Natural killer cell (primary cell): Measurements from ENCODE around the gene KCNJ16. TPM values are rescaled to one million over a fixed set of nuclear protein-coding genes. Genes with fewer than 3 reads are reported as not detected.

ENCODE experiments used
- ATAC-seq, 3 donors: fragments of 150-1000 bp in 2 of 3; fragments of 200-7000 bp in 1 of 3; cut with Tn5 transposase; 1 replicate in 1 of 3; 2 replicates in 2 of 3; pipeline ENCODE4 v1.10.0; 2021; ENCODE audit warnings: mild to moderate bottlenecking in 2 of 3, moderate library complexity in 2 of 3
- DNase-seq, 2 donors: peaks; one replicate each; pipeline versions ENCODE4 v3.0.0 to v3.0.0-alpha.2; 2013 to 2021; ENCODE audit warnings: mixed read lengths in 1 of 2
- H3K27ac ChIP-seq: one replicate; pipeline ENCODE4 v1.5.1; 2013; ENCODE audit warnings: mild to moderate bottlenecking, low read length
- H3K27me3 ChIP-seq: one replicate; pipeline ENCODE4 v1.6.1; 2013; ENCODE audit warnings: low read length; ENCODE audit not compliant: control insufficient read depth, insufficient read depth
- H3K36me3 ChIP-seq: one replicate; pipeline ENCODE4 v1.6.1; 2013; ENCODE audit warnings: low read length; ENCODE audit not compliant: control insufficient read depth, insufficient read depth
- H3K4me1 ChIP-seq: one replicate; pipeline ENCODE4 v1.6.1; 2013; ENCODE audit warnings: low read length; ENCODE audit not compliant: control insufficient read depth, insufficient read depth
- H3K4me3 ChIP-seq: one replicate; pipeline ENCODE4 v1.5.1; 2013; ENCODE audit warnings: low read length
- H3K9me3 ChIP-seq: one replicate; pipeline ENCODE4 v1.6.1; 2013; ENCODE audit warnings: low read length; ENCODE audit not compliant: control insufficient read depth, insufficient read depth
- H3K27ac Mint-ChIP-seq, 2 donors: one replicate each; pipeline ENCODE4 v1.8.0; 2022; ENCODE audit warnings: mild to moderate bottlenecking in 2 of 2, mixed read lengths in 2 of 2, moderate library complexity in 1 of 2
- H3K27me3 Mint-ChIP-seq, 2 donors: one replicate each; pipeline ENCODE4 v1.8.0; 2022; ENCODE audit warnings: low read depth in 2 of 2, mixed read lengths in 2 of 2
- H3K36me3 Mint-ChIP-seq: one replicate; pipeline ENCODE4 v1.8.0; 2022; ENCODE audit warnings: mixed read lengths
- H3K4me1 Mint-ChIP-seq, 2 donors: one replicate each; pipeline ENCODE4 v1.8.0; 2022; ENCODE audit warnings: mixed read lengths in 2 of 2
- H3K4me3 Mint-ChIP-seq: one replicate; pipeline ENCODE4 v1.8.0; 2022; ENCODE audit warnings: mild to moderate bottlenecking, moderate library complexity, mixed read lengths
- H3K9me3 Mint-ChIP-seq, 2 donors: one replicate each; pipeline ENCODE4 v1.8.0; 2022; ENCODE audit warnings: mixed read lengths in 2 of 2
- WGBS: methylation state at CpG from one replicate; pipeline ENCODE4 v1.1.7; 2013; ENCODE audit warnings: missing lambda C conversion rate; ENCODE audit not compliant: insufficient coverage; 5-methylcytosine and 5-hydroxymethylcytosine counted together
- intact Hi-C: fragments of 100-400 bp; cut with micrococcal nuclease; formaldehyde crosslinking; loops from one replicate; pipeline ENCODE4 v1.14.2; 2022
- total RNA-seq, 4 donors: library from RNA; stranded (reverse); fragments of 120-200 nt in 1 of 4; gene quantifications; one replicate each; pipeline versions ENCODE4 v1.2.3 to v1.2.4, GENCODE V29; 2013 to 2022
- TF ChIP-seq, protein P1 (sequence below): fragments of 200-600 bp; IDR thresholded peaks from one replicate; pipeline ENCODE4 v1.8.0; 2022; ENCODE audit warnings: antibody characterized with exemption

KCNJ16 gene
- total RNA-seq, 3 donors from 2014 or later (not counting 1 experiment from before 2014, with no cell fraction given), result not detected

DNA sequence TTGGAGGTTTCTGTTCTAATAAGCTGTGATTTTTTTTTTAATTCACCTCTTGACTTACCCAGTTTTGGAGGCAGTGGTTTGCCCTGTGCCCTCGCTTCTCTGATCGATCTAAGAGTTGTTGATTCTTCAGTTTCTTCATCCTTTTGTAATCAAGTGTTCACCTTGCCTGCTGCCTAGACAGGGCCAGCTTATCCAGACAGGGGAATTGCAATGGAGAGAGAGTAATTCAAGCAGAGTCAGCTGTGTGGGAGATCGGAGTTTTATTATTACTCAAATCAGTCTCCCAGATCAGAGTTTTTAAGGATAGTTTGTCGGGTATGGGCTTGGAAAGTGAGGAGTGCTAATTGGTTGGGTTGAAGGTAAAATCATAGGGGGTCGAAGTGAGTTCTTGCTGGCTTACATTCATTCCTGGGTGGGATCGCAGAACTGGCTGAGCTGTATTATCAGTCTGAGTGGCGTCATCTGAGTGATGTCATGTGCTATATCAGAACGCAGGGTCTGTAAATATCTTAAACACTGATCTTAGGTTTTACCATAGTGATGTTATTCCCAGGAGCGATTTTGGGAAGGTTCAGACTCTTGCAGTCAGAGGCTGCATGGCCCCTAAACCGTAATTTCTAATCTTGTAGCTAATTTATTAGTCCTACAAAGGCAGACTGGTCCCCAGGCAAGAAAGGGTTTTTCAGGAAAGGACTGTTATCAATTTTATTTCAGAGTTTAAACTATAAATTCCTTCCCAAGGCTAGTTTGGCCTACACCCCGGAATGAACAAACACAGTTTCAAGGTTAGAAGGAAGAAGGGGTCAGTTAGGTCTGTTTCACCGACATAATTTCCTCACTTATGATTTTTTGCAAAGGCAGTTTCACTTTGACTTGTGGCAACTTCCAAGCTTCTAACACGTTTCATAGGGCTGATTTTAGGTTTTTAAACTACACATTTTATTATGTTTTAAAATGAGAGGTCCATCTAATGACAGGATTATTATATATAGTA lies 21.5 kb upstream of the KCNJ16 start:
- no peaks in the 10 kb centered on the region for H3K9me3 ChIP-seq
- H3K9me3 Mint-ChIP-seq, result peaks cover 0 to 3% of the 10 kb centered on the region in 2 donors
- TF ChIP-seq, protein P1, sequence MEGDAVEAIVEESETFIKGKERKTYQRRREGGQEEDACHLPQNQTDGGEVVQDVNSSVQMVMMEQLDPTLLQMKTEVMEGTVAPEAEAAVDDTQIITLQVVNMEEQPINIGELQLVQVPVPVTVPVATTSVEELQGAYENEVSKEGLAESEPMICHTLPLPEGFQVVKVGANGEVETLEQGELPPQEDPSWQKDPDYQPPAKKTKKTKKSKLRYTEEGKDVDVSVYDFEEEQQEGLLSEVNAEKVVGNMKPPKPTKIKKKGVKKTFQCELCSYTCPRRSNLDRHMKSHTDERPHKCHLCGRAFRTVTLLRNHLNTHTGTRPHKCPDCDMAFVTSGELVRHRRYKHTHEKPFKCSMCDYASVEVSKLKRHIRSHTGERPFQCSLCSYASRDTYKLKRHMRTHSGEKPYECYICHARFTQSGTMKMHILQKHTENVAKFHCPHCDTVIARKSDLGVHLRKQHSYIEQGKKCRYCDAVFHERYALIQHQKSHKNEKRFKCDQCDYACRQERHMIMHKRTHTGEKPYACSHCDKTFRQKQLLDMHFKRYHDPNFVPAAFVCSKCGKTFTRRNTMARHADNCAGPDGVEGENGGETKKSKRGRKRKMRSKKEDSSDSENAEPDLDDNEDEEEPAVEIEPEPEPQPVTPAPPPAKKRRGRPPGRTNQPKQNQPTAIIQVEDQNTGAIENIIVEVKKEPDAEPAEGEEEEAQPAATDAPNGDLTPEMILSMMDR, result no peak
- DNase-seq (no peak), ATAC-seq (no peak)
- no peaks in the 10 kb centered on the region for H3K36me3 Mint-ChIP-seq
- no peak overlapping the region for H3K4me3 ChIP-seq
- no peak overlapping the region for H3K27ac Mint-ChIP-seq
- H3K4me1 ChIP-seq, result no peaks in the 10 kb centered on the region
- no peak overlapping the region for H3K4me3 Mint-ChIP-seq
- no peaks in the 10 kb centered on the region for H3K27me3 Mint-ChIP-seq
- no peaks in the 10 kb centered on the region for H3K27me3 ChIP-seq
- H3K27ac ChIP-seq, result no peak overlapping the region
- intact Hi-C loops, result no loop called here
- 67% methylated on average over 12 of the region's 13 CpGs for WGBS
- H3K4me1 Mint-ChIP-seq, result no peaks in the 10 kb centered on the region
- H3K36me3 ChIP-seq, result no peaks in the 10 kb centered on the region

DNA sequence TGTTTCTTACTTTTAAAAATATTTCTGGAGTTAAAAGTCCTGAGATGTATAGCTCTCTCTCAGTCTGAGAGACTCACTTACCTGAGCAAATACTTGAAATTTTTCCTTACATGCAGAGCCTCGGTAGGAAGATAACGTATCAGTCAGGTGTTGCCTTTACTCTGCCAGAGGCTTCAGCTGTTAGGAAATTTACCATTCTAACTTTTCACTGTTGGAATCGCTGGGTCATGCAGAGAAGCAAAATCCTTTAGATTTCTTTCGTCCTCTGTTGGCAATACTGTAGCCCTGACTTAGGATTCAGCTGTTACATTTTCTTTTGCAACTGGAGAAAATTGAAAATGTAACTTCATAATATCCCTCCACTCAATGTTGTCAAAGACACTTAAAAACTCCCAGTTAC lies 20.0 kb upstream of the KCNJ16 start:
- Histone ChIP-seq H3K27ac (no peak overlapping the region), H3K9me3 (no peaks in the 10 kb centered on the region), H3K36me3 (no peaks in the 10 kb centered on the region), H3K4me3 (no peak overlapping the region), H3K27me3 (no peaks in the 10 kb centered on the region), H3K4me1 (no peaks in the 10 kb centered on the region)
- peaks cover 0 to 3% of the 10 kb centered on the region in 2 donors for H3K9me3 Mint-ChIP-seq
- intact Hi-C loops, result no loop called here
- no peak overlapping the region for H3K27ac Mint-ChIP-seq
- H3K27me3 Mint-ChIP-seq, result no peaks in the 10 kb centered on the region
- no peak overlapping the region for H3K4me3 Mint-ChIP-seq
- no peaks in the 10 kb centered on the region for H3K4me1 Mint-ChIP-seq
- TF ChIP-seq, protein P1, result no peak
- no peak for DNase-seq
- H3K36me3 Mint-ChIP-seq, result no peaks in the 10 kb centered on the region
- ATAC-seq, result no peak
- WGBS, result 89% methylated on average over 4 of the region's 4 CpGs

DNA sequence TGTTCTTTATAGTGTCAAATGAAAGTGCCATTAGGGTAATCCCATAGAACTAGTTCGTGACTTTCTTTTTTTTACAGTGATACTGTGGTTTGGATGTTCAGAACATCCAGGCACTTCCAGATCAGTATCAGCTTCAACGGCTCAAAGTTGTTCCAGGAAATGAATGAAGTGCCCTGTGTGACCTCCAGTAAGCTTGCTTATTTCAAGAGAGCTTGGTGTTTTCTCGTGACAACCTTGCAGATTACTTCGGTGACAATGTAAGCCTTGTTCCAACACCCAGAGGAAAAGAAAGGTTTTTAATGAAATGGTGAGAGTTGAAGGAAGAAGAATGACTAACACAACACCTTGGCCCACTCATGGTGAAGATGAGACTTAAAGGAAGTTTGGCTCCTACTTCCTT lies 16.0 kb upstream of the KCNJ16 start:
- no peaks in the 10 kb centered on the region for H3K4me1 ChIP-seq
- DNase-seq (no peak), ATAC-seq (no peak)
- no peaks in the 10 kb centered on the region for H3K27me3 ChIP-seq
- H3K4me3 ChIP-seq, result no peak overlapping the region
- H3K9me3 Mint-ChIP-seq, result peaks cover 0 to 3% of the 10 kb centered on the region in 2 donors
- WGBS, result 47% methylated on average over 4 of the region's 4 CpGs
- intact Hi-C loops, result no loop called here
- TF ChIP-seq, protein P1, result no peak
- H3K4me1 Mint-ChIP-seq, result no peaks in the 10 kb centered on the region
- H3K36me3 ChIP-seq, result no peaks in the 10 kb centered on the region
- H3K9me3 ChIP-seq, result no peaks in the 10 kb centered on the region
- H3K27ac ChIP-seq, result no peak overlapping the region
- no peak overlapping the region for H3K27ac Mint-ChIP-seq
- no peaks in the 10 kb centered on the region for H3K36me3 Mint-ChIP-seq
- no peaks in the 10 kb centered on the region for H3K27me3 Mint-ChIP-seq
- H3K4me3 Mint-ChIP-seq, result no peak overlapping the region
